DND-41 (cell line): ENCODE results near the gene DCST1.

Experiments used
- ATAC-seq: fragments of 200-7000 bp; cut with Tn5 transposase; 3 replicates; pipeline ENCODE4 v1.9.1; 2021; ENCODE audit warnings: low read depth; ENCODE audit not compliant: insufficient read depth
- DNase-seq: peaks from one replicate; pipeline ENCODE4 v3.0.0-alpha.2; 2020
- H2AFZ ChIP-seq: 2 replicates; pipeline ENCODE4 v1.6.0; 2012; ENCODE audit warnings: low read depth, low read length
- H3K27ac ChIP-seq: 2 replicates; pipeline ENCODE4 v1.5.1; 2012; ENCODE audit warnings: low read length, inconsistent platforms
- H3K27me3 ChIP-seq: fragments of 200-600 bp; sonication (generic); 2 replicates; pipeline ENCODE4 v1.6.0; 2012; ENCODE audit warnings: low read length, mild to moderate bottlenecking, inconsistent platforms; ENCODE audit not compliant: insufficient read depth, poor library complexity
- H3K36me3 ChIP-seq: 2 replicates; pipeline ENCODE4 v1.5.1; 2012; ENCODE audit warnings: low read length, inconsistent platforms; ENCODE audit not compliant: insufficient read depth
- H3K4me1 ChIP-seq: 2 replicates; pipeline ENCODE4 v1.5.1; 2012; ENCODE audit warnings: mild to moderate bottlenecking, low read length; ENCODE audit not compliant: insufficient read depth
- H3K4me2 ChIP-seq: 2 replicates; pipeline ENCODE4 v1.6.0; 2012; ENCODE audit warnings: mild to moderate bottlenecking, moderate library complexity, low read length, inconsistent platforms; ENCODE audit not compliant: insufficient read depth
- H3K4me3 ChIP-seq, 2 experiments: fragments of 200-600 bp in 1 of 2; shearing (Covaris generic) in 1 of 2; 2 replicates each; pipeline ENCODE4 v1.5.1; 2012 to 2016; ENCODE audit warnings: inconsistent platforms in 2 of 2, low read length in 2 of 2, mild to moderate bottlenecking in 2 of 2, low read depth in 1 of 2, moderate library complexity in 1 of 2
- H3K79me2 ChIP-seq: 2 replicates; pipeline ENCODE4 v1.6.0; 2012; ENCODE audit warnings: low read length, inconsistent platforms; ENCODE audit not compliant: insufficient read depth
- H3K9ac ChIP-seq: 2 replicates; pipeline ENCODE4 v1.6.0; 2012; ENCODE audit warnings: low read depth, mild to moderate bottlenecking, inconsistent platforms, low read length, moderate library complexity
- H3K9me3 ChIP-seq: 2 replicates; pipeline ENCODE4 v1.5.1; 2012; ENCODE audit warnings: low read length, moderate library complexity, mild to moderate bottlenecking, inconsistent platforms; ENCODE audit not compliant: insufficient read depth, severe bottlenecking
- H4K20me1 ChIP-seq: 2 replicates; pipeline ENCODE4 v1.6.0; 2012; ENCODE audit warnings: low read length; ENCODE audit not compliant: insufficient read depth
- CTCF ChIP-seq: IDR thresholded peaks from 2 replicates; pipeline ENCODE4 v1.5.1; 2012; ENCODE audit warnings: borderline replicate concordance, low read length, moderate library complexity, mild to moderate bottlenecking; ENCODE audit not compliant: poor library complexity, severe bottlenecking; ENCODE audit errors: extremely low read depth
- EZH2 ChIP-seq: IDR thresholded peaks from 3 replicates; pipeline ENCODE4 v1.6.1; 2012; ENCODE audit warnings: borderline replicate concordance, low read depth, mild to moderate bottlenecking, moderate library complexity, low read length, inconsistent platforms; ENCODE audit not compliant: severe bottlenecking

DCST1 gene

DNA sequence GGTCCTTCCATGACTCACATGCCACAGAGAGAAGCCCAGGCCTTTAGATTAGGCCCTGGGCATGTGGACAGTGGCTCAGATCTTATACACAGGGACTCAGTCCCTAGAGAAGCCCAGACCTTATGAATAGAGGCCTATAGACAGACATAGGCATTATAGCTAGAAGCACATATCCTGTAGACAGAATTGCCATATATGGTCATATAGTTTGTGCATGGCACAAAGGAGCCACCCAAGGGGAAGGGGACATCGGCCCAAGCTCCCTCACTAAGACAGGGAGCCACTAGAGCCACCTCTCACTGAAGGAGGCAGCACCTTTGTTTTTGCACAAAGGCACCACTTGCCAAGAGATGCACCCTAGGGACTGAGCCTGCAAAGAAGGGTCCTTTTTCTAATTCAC lies 42.7 kb downstream of the DCST1 start:
- no peak overlapping the region for H3K9ac ChIP-seq
- H3K27ac ChIP-seq, result no peak overlapping the region
- no peak for DNase-seq
- no peak overlapping the region for H3K4me3 ChIP-seq
- no peak for ATAC-seq
- no peak overlapping the region for H2AFZ ChIP-seq
- peaks cover 49% of the 10 kb centered on the region for H3K27me3 ChIP-seq
- TF ChIP-seq CTCF (no peak), EZH2 (no peak)
- H3K4me1 ChIP-seq, result peaks cover 31% of the 10 kb centered on the region
- H4K20me1 ChIP-seq, result peaks cover 27% of the 10 kb centered on the region
- no peaks in the 10 kb centered on the region for H3K36me3 ChIP-seq
- no peaks in the 10 kb centered on the region for H3K9me3 ChIP-seq
- no peak overlapping the region for H3K4me2 ChIP-seq
- H3K79me2 ChIP-seq, result no peaks in the 10 kb centered on the region

- H3K4me3 ChIP-seq, result no peak overlapping the region
- ATAC-seq (no peak), DNase-seq (no peak)
- no peak overlapping the region for H2AFZ ChIP-seq
- H3K4me1 ChIP-seq, result peaks cover 34% of the 10 kb centered on the region
- H3K36me3 ChIP-seq, result no peaks in the 10 kb centered on the region
- no peak overlapping the region for H3K9ac ChIP-seq
- H3K79me2 ChIP-seq, result no peaks in the 10 kb centered on the region
- peaks cover 59% of the 10 kb centered on the region for H3K27me3 ChIP-seq
- H3K9me3 ChIP-seq, result no peaks in the 10 kb centered on the region
- peaks cover 28% of the 10 kb centered on the region for H4K20me1 ChIP-seq
- H3K27ac ChIP-seq, result no peak overlapping the region
- TF ChIP-seq EZH2 (no peak), CTCF (no peak)
- H3K4me2 ChIP-seq, result no peak overlapping the region
Measured at GRCh38 chr1:155077346-155077745, 43.7 kb downstream of the DCST1 start.

DNA sequence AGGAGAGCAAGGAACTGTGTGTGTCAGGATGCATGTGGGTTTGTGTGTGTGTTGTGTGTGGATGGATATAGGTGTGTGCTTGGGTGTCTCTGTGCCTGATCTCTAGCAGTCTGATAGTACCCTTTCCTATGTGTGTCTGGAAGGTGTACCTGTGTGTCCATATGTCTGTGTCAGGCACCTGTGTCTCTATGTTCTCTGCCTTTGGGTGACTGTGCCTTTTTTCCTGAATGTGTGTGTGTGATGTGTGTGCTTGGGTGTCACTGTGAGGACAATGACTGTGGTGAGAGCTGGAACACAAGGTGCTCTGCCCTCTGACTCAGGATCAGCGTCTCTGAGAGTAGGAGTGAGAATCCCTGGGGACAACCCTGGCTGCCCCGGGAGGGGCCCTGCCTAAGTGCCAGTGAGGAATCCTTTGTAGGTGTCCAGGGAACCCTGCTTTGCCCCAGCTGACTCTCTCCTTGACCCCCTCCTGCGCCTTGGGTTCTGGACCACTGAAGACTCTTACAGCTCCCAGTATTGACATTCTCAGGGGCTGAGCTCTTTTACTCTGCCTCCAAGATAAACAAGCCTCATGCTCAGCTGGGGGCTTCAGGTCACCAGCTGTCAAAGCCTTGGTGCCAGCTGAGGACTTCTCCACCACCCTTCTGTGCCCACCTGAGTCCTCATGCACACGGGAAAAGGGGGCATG lies 44.3 kb downstream of the DCST1 start:
- peaks cover 65% of the 10 kb centered on the region for H3K27me3 ChIP-seq

More for the DNA sequence above, 44.3 kb downstream of the DCST1 start:
- H3K9me3 ChIP-seq, result no peaks in the 10 kb centered on the region
- TF ChIP-seq EZH2 (no peak), CTCF (no peak)
- H4K20me1 ChIP-seq, result peaks cover 30% of the 10 kb centered on the region
- no peak overlapping the region for H3K4me3 ChIP-seq
- no peak for ATAC-seq
- no peak overlapping the region for H2AFZ ChIP-seq
- H3K4me1 ChIP-seq, result peaks cover 34% of the 10 kb centered on the region
- H3K4me2 ChIP-seq, result no peak overlapping the region; the same call in 1 of the 2 replicates
- no peak for DNase-seq
- no peaks in the 10 kb centered on the region for H3K36me3 ChIP-seq
- no peaks in the 10 kb centered on the region for H3K79me2 ChIP-seq
- H3K9ac ChIP-seq, result no peak overlapping the region
- H3K27ac ChIP-seq, result no peak overlapping the region
